ENCODE data around the gene RALGAPB. TPM values are rescaled to one million over a fixed set of nuclear protein-coding genes. Genes with fewer than 3 reads are reported as not detected.
"Not testable (repeated sequence)": the region's sequence is repeated elsewhere in the genome, so short reads cannot be mapped to it uniquely, and the experiment has no call there.

RALGAPB gene
- 20.1 and 21.2 TPM in 2 replicates for total RNA-seq (2014; rRNA removed; shearing (Covaris generic))
- polyA plus RNA-seq (2015; cell fraction: cytosol; rRNA removed): 20.5 and 27.4 TPM in 2 replicates
- polyA plus RNA-seq (2015; cell fraction: nucleus; rRNA removed): 78.1 and 81.2 TPM in 2 replicates

DNA sequence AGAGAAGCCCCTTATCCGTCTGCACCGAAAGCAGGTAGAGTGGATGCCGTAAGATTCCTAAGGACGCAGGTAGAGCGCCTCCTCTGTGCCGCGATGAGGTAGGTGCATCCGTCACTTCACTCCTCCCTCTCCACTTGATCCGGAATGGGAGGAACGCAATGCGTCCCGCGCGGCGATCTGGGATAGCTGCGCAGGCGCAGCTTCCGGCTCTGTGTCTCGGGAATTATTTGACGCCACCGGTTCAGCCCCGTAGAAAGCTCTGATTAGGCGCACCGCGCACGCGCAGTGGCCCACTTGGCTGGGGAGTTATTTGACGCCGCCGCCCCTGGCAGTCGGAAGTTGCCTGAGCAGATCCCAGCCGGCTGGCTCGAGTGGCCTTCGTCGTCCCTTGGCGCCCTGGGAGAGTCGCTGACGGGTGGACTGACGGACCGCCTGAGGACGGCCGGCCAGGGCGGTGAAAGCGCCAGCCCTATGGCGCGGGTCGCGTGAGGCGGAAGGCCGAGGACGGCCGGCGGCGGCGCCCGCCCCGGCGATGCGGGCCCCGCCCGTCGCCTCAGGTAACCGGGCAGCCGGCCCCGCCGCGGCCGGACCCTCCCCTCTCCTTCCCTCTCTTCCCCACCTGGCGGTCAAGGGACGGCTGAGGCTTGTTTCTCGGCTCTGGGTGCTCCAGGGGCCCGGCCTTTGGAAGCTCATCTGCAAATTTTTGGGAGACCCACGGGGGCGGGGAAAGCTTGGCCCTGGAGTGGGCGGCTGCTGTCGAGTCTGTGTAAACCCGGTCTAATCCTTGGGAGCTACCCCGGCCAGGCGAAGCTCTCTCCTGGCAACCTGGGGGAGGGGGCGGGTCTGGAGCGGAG is at the start of gene RALGAPB:
Gene RALGAPB (plus strand): TSS at position 331 of the 854 bp plus-strand sequence. CDS start 15,590 bp downstream, outside the sequence.
- in situ Hi-C loops (cut with HindIII; ENCODE audit: low pct_unique_long_range_greater_than_20kb, low sequenced_read_pairs): no loop called here
- DNase-seq (ENCODE audit: low read depth, low spot score): peak; percentile 99

DNA sequence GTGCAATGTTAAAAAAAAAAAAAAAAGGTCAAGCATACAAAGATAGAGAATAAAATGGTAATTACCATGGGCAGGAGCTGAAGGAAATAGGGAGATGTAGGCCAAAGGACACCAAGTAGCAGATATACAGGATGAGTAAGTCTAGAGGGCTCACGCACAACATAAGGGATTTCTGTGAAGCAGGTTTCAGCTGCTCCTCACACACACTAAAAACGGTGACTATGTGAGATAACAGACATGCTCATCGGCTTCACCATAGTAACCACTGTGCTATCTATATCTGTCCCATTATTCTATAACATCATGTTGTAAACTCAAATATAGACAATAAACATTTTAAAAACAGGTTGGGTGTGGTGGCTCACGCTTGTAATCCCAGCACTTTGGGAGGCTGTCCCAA is 49.1 kb upstream of the RALGAPB start:
- no peak for DNase-seq (ENCODE audit: low read depth, low spot score)
- in situ Hi-C loops (cut with HindIII; ENCODE audit: low pct_unique_long_range_greater_than_20kb, low sequenced_read_pairs): no loop called here

GRCh38 chr20:38424401-38424800 is 48.2 kb upstream of the RALGAPB start:
- in situ Hi-C loops (cut with HindIII; ENCODE audit: low pct_unique_long_range_greater_than_20kb, low sequenced_read_pairs): no loop called here
- no peak for DNase-seq (ENCODE audit: low read depth, low spot score)

- peak; percentile 49 for DNase-seq (ENCODE audit: low read depth, low spot score)
- in situ Hi-C loops (cut with HindIII; ENCODE audit: low pct_unique_long_range_greater_than_20kb, low sequenced_read_pairs): no loop called here
Observed at GRCh38 chr20:38426006-38426897, 46.4 kb upstream of the RALGAPB start.

- in situ Hi-C loops (cut with HindIII; ENCODE audit: low pct_unique_long_range_greater_than_20kb, low sequenced_read_pairs): no loop called here
- no peak for DNase-seq (ENCODE audit: low read depth, low spot score)
Observed at GRCh38 chr20:38427655-38428023, 45.0 kb upstream of the RALGAPB start.

- in situ Hi-C loops (cut with HindIII; ENCODE audit: low pct_unique_long_range_greater_than_20kb, low sequenced_read_pairs): no loop called here
- DNase-seq (ENCODE audit: low read depth, low spot score): no peak
Observed at GRCh38 chr20:38428800-38429199, 43.8 kb upstream of the RALGAPB start.

- DNase-seq (ENCODE audit: low read depth, low spot score): no peak
- in situ Hi-C loops (cut with HindIII; ENCODE audit: low pct_unique_long_range_greater_than_20kb, low sequenced_read_pairs): no loop called here
Observed at GRCh38 chr20:38429301-38429700, 43.3 kb upstream of the RALGAPB start.

- DNase-seq (ENCODE audit: low read depth, low spot score): no peak
- in situ Hi-C loops (cut with HindIII; ENCODE audit: low pct_unique_long_range_greater_than_20kb, low sequenced_read_pairs): no loop called here
Observed at GRCh38 chr20:38430679-38431325, 41.8 kb upstream of the RALGAPB start.

DNA sequence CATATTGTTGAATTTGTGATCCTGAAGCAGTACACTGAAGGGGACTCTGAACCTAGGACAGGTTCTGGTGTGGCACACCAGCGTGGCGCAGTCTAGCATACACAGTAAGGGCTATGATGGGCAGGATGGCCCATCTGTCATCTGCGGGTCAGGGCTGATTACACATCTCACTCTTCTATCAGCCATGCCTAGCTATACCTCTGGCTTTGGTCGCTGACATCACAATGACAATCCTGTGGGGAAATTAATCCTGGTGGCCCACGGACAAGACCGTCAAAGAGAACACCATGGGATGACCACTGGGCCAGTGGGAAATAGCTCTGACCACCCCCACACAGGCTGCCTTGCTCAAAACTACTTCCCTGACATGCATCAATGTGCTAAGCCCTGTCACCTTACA is 40.4 kb upstream of the RALGAPB start:
- no peak for DNase-seq (ENCODE audit: low read depth, low spot score)
- in situ Hi-C loops (cut with HindIII; ENCODE audit: low pct_unique_long_range_greater_than_20kb, low sequenced_read_pairs): no loop called here

DNA sequence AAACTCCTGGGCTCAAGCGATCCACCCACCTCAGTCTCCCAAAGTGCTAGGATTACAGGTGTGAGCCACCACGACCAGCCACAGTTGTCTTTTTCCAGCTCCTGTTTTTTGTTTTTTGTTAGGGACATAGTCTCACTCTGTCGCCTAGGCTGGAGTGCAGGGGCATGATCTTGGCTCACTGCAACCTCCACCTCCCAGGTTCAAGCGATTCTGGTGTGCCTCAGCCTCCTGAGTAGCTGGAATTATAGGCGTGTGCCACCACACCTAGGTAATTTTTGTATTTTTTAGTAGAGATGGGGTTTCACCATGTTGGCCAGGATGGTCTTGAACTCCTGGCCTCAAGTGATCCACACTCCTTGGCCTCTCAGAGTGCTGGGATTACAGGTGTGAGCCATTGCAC is 39.8 kb upstream of the RALGAPB start:
- in situ Hi-C loops (cut with HindIII; ENCODE audit: low pct_unique_long_range_greater_than_20kb, low sequenced_read_pairs); DNase-seq (ENCODE audit: low read depth, low spot score): not testable (repeated sequence)

DNA sequence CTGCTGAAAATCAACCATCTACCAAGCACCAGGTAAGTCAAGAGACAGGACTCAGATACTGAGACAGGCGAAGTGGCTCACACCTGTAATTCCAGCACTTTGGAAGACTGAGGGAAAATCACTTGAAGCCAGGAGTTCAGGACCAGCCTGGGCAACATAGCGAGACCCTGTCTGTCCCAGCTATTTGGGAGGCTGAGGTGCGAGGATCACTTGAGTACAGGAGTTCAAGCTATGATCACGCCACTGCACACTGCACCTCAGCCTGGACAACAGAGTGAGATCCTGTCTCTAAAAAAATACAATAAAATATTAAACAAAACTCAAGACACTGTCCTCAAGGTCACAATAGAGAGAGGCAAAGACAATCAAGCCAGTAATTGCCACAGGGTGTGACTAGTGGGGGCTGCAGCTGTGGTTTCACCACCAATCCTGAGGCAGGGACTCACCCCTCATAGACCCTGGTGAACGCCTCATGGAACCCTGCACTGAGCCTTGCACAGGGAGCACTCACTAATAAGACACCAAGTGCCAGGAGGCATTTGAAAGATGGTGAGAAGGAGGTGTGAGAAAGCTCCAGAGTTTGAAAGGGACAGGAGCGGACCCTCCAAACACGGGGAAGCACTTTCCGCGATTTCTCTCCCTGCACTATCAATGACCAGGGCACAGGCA is 39.2 kb upstream of the RALGAPB start:
- in situ Hi-C loops (cut with HindIII; ENCODE audit: low pct_unique_long_range_greater_than_20kb, low sequenced_read_pairs): no loop called here
- no peak for DNase-seq (ENCODE audit: low read depth, low spot score)

DNA sequence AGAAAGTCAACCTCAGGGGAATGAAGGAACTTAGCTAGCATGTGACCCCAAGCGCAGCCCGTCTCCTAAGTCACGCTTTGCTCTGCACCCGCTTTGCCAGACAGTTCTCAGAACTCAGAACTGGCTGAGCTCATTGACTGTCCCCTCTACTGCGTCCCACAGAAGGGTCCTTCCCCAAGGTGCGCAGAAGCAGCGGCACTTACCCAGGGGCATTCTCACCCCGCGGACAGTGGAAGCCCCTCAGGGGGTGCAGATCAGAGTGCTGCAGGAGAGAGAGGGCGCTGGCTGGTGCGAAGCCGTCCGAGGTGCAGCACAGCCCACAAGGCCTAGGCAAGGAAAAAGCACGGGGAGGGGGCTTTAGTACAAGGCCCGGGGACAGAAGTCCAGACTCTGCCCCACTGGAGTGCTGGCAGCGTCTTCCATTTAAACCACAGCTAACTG is 38.3 kb upstream of the RALGAPB start:
- DNase-seq (ENCODE audit: low read depth, low spot score): peak; percentile 32
- in situ Hi-C loops (cut with HindIII; ENCODE audit: low pct_unique_long_range_greater_than_20kb, low sequenced_read_pairs): no loop called here

DNA sequence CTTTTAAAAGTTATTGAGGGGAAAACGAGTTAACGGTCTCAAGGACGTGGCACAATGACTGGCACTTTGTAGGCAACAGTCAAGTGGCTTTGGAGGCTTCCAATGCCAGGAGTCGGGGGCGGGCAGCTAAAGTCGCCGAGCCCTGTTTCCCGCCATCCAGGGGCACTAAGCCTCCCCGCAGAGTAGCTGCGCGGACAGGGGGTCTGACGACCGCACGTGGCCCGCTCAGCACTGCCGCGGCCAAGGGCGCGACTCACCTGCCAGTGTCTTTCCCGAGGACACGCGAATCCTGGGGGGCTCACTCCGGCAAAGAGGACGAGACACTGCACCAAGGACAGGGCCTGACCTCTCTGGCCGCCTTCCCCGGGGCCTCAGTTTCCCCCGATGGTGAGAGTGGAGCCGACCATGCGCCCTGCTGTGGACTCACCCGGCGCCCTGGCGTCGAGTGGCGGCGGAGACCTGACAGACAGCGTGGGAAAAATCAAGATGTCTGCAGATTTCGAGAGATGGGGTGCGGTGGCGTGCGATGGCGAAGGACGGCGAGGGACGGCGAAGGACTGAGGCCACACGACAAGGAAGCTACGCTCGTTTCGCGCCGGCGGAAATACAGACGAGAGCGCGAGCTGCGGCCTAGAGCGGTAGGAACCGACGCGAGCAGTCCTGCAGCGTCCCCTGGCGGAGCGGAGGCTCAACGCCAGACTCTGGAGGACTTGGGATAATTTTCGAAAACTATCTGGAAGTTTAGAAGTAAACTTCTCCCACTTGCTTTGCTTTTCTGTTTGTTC is 37.7 kb upstream of the RALGAPB start, which contains the start of gene SNHG17:
Gene SNHG17 (minus strand): TSS at position 559 of the 785 bp plus-strand sequence.
- DNase-seq (ENCODE audit: low read depth, low spot score): peak; percentile 91
- in situ Hi-C loops (cut with HindIII; ENCODE audit: low pct_unique_long_range_greater_than_20kb, low sequenced_read_pairs): no loop called here

- DNase-seq (ENCODE audit: low read depth, low spot score): no peak
- in situ Hi-C loops (cut with HindIII; ENCODE audit: low pct_unique_long_range_greater_than_20kb, low sequenced_read_pairs): no loop called here
Observed at GRCh38 chr20:38435555-38435939, 37.1 kb upstream of the RALGAPB start.

DNA sequence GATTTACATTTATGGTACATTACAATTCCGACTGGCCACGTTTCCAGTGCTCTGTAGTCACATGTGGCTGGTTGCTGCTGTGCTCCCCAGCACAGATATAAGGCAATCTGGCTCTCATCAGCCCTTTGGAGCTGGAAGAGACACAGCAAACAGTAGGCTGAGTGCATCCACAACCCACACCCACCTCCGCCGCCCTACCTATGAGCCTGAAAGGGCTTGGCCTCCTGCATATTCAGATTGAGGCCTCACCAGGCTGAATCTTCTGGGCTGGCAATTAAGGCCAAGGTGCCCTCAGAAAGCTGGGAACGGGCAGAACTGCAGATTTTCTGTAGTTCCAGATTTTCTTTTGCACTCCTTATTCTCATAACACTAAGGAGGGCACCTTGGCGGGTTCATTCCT is 34.8 kb upstream of the RALGAPB start:
- no peak for DNase-seq (ENCODE audit: low read depth, low spot score)
- in situ Hi-C loops (cut with HindIII; ENCODE audit: low pct_unique_long_range_greater_than_20kb, low sequenced_read_pairs): no loop called here

DNA sequence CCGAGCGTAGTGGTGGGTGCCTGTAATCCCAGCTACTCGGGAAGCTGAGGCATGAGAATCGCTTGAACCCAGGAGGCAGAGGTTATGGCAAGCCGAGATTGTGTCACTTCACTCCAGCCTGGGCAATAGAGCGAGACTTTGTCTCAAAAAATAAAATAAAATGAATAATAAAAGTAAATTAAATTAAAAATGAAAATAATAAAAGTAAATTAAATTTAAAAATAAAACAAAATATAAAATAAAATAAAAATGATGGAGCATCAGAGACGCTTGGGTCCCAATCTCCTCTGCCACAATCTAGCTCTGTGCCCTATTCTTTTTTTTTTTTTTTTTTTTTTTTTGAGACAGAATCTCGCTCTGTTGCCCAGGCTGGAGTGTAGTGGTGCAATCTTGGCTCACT is 31.5 kb upstream of the RALGAPB start:
- in situ Hi-C loops (cut with HindIII; ENCODE audit: low pct_unique_long_range_greater_than_20kb, low sequenced_read_pairs); DNase-seq (ENCODE audit: low read depth, low spot score): not testable (repeated sequence)

DNA sequence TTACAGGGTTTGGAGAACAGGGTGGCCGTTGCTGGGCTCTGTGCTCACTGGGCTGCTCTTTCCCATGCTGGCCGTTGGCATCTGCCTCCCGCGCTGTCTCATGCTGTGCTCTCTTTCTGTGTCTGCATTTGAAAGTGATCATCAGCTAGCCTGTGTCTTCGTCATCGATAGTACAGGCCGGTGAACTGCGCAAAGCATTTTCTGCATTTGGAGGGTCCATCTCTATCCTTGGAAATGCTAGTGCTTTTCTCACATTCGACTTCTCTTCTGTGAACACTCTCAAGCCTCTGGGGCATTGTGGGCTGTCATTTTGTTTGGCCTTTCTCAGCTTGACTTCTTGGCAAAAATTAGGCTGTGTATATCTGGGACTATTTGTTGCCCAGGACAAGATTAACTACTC is 30.7 kb upstream of the RALGAPB start:
- DNase-seq (ENCODE audit: low read depth, low spot score): no peak
- in situ Hi-C loops (cut with HindIII; ENCODE audit: low pct_unique_long_range_greater_than_20kb, low sequenced_read_pairs): no loop called here
